WTC11 (cell line): ENCODE data around the gene NTMT1.

Experiments used
- JUN ChIP-seq: sonication (generic); formaldehyde crosslinking; IDR thresholded peaks from 2 replicates; pipeline ENCODE4 v1.8.0; 2023; ENCODE audit warnings: mild to moderate bottlenecking, missing genetic modification reagents
- KAT7 ChIP-seq: sonication (generic); formaldehyde crosslinking; IDR thresholded peaks from 2 replicates; pipeline ENCODE4 v1.8.1; 2023; ENCODE audit warnings: missing genetic modification reagents, mild to moderate bottlenecking, borderline replicate concordance
- NFE2L1 ChIP-seq: sonication (generic); formaldehyde crosslinking; IDR thresholded peaks from 2 replicates; pipeline ENCODE4 v1.8.1; 2023; ENCODE audit warnings: missing genetic modification reagents
- SMAD3 ChIP-seq: sonication (generic); formaldehyde crosslinking; IDR thresholded peaks from 2 replicates; pipeline ENCODE4 v1.8.0; 2022; ENCODE audit warnings: missing genetic modification reagents, mild to moderate bottlenecking, borderline replicate concordance
- ZNF232 ChIP-seq: sonication (generic); formaldehyde crosslinking; IDR thresholded peaks from 2 replicates; pipeline ENCODE4 v1.8.0; 2022; ENCODE audit warnings: mild to moderate bottlenecking, missing genetic modification reagents
- TF ChIP-seq, protein P1 (sequence below): fragments of 200-600 bp; IDR thresholded peaks from 2 replicates; pipeline ENCODE4 v1.8.0; 2022; ENCODE audit warnings: antibody characterized with exemption
- TF ChIP-seq, protein P2 (sequence below): sonication (generic); formaldehyde crosslinking; conservative IDR thresholded peaks from 2 replicates; pipeline ENCODE4 v1.8.1; 2022; ENCODE audit warnings: mild to moderate bottlenecking, missing genetic modification reagents

DNA sequence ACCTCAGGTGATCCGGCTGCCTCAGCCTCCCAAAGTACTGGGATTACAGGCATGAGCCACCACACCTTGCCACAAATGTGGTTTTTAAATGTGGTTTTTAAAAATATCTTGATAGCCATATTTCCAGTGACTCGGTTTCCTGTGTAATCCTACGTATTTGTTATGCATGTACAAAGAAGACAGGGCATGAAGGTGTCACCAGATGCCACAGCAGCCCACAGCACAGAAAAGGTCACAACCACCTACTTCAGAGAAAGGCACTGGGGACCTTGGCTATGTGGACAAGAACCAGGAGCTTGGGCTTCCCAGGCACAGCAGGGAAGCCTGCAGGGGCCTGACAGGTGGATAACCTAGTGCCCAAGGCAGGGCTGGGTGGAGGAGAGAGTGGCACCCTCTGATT lies 43.1 kb upstream of the NTMT1 start:
- TF ChIP-seq, protein P1, sequence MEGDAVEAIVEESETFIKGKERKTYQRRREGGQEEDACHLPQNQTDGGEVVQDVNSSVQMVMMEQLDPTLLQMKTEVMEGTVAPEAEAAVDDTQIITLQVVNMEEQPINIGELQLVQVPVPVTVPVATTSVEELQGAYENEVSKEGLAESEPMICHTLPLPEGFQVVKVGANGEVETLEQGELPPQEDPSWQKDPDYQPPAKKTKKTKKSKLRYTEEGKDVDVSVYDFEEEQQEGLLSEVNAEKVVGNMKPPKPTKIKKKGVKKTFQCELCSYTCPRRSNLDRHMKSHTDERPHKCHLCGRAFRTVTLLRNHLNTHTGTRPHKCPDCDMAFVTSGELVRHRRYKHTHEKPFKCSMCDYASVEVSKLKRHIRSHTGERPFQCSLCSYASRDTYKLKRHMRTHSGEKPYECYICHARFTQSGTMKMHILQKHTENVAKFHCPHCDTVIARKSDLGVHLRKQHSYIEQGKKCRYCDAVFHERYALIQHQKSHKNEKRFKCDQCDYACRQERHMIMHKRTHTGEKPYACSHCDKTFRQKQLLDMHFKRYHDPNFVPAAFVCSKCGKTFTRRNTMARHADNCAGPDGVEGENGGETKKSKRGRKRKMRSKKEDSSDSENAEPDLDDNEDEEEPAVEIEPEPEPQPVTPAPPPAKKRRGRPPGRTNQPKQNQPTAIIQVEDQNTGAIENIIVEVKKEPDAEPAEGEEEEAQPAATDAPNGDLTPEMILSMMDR: no peak
- TF ChIP-seq KAT7 (CRISPR knock-in tag): no peak
- TF ChIP-seq, protein P2, sequence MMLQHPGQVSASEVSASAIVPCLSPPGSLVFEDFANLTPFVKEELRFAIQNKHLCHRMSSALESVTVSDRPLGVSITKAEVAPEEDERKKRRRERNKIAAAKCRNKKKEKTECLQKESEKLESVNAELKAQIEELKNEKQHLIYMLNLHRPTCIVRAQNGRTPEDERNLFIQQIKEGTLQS (CRISPR knock-in tag): no peak
- no peak for TF ChIP-seq ZNF232 (CRISPR knock-in tag)
- no peak for TF ChIP-seq NFE2L1 (CRISPR knock-in tag)
- no peak for TF ChIP-seq JUN (CRISPR knock-in tag)
- no peak for TF ChIP-seq SMAD3 (CRISPR knock-in tag)
